Measurements from ENCODE around the gene LINGO1.

The LINGO1 gene

GRCh38 chr15:77656294-77656693 is 23.6 kb upstream of the LINGO1 start:
- peak; percentile 27 for DNase-seq

- no peak for DNase-seq
These were observed 22.3 kb upstream of the LINGO1 start for GRCh38 chr15:77654975-77655374.

- DNase-seq: no peak
These were observed 21.2 kb upstream of the LINGO1 start for GRCh38 chr15:77653832-77654480.

GRCh38 chr15:77650265-77650664 is 17.6 kb upstream of the LINGO1 start:
- DNase-seq: peak; percentile 24

- DNase-seq: no peak
These were observed 16.9 kb upstream of the LINGO1 start for GRCh38 chr15:77649610-77650009.

- DNase-seq: no peak
These were observed 16.3 kb upstream of the LINGO1 start for GRCh38 chr15:77649017-77649416.

- no peak for DNase-seq
These were observed 15.2 kb upstream of the LINGO1 start for GRCh38 chr15:77647961-77648360.

- DNase-seq: no peak
These were observed 13.5 kb upstream of the LINGO1 start for GRCh38 chr15:77646104-77646694.

- DNase-seq: no peak
These were observed 12.9 kb upstream of the LINGO1 start for GRCh38 chr15:77645602-77646001.

GRCh38 chr15:77644543-77645247 is 12.0 kb upstream of the LINGO1 start:
- no peak for DNase-seq

GRCh38 chr15:77643764-77644163 is 11.1 kb upstream of the LINGO1 start:
- DNase-seq: no peak

GRCh38 chr15:77642793-77643430 is 10.2 kb upstream of the LINGO1 start:
- no peak for DNase-seq

- DNase-seq: no peak
These were observed 9.3 kb upstream of the LINGO1 start for GRCh38 chr15:77641999-77642398.

- DNase-seq: no peak
These were observed 7.9 kb upstream of the LINGO1 start for GRCh38 chr15:77640615-77641014.

GRCh38 chr15:77639431-77639830 is 6.7 kb upstream of the LINGO1 start:
- DNase-seq: no peak

GRCh38 chr15:77637851-77638692 is 5.4 kb upstream of the LINGO1 start:
- no peak for DNase-seq

- DNase-seq: no peak
These were observed 3.5 kb upstream of the LINGO1 start for GRCh38 chr15:77636209-77636608.

- DNase-seq: peak; percentile 58
These were observed 1.7 kb upstream of the LINGO1 start for GRCh38 chr15:77634266-77634962.

- no peak for DNase-seq
These were observed 1.2 kb upstream of the LINGO1 start for GRCh38 chr15:77633913-77634265.

- peak; percentile 94 for DNase-seq
These were observed 611 bp upstream of the LINGO1 start for GRCh38 chr15:77633134-77633912.

GRCh38 chr15:77631745-77632533 is 773 bp downstream of the LINGO1 start:
- DNase-seq: no peak

All from suppressor macrophage treated with lipopolysaccharide for 4 hours (primary cell).